Non-pigmented ciliary epithelial cell (primary cell): ENCODE data around the gene NBL1.
"Not testable (repeated sequence)": the region's sequence is repeated elsewhere in the genome, so short reads cannot be mapped to it uniquely, and the experiment has no call there.

Experiments used
- DNase-seq: peaks from one replicate; pipeline ENCODE4 v3.0.0-alpha.2; 2010; ENCODE audit warnings: low read depth

NBL1 gene

DNA sequence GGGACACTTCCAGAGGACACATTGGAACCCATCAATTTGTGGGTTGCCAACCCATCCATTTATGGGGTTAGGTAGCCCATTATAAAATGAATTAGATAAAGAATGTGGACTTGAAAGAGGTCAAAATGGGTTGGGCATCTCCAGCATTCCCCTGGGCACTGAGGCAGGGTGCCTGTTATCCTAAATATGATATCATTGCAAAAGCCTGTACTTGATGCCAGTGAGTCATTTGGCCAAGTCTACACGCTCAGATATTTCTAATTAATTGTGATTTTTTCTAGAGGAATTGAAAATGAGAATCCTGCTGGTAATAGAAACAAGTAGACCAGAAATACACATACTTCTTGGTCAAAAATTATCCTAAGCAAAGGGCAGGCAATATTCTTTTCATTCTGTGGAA is 21.9 kb upstream of the NBL1 start:
- DNase-seq, result no peak

DNA sequence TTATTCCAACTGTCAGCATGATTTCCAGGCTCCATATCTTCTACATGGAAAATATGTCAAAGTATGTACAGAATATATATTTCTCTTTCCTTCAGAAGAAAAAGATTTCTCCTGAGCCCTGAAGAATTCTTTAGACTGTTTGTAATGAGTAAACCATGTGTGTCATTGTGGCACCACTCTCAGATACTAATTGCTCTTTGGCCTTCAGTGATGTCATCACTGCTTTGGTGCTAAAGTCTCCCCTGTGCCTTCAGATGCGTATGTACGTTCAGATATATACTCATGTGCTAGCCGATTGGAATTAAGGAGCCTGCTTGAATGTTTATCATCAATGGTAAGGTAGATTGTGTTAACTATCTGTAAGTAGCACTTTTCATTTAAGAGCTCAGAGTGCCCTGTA is 20.6 kb upstream of the NBL1 start:
- DNase-seq, result no peak

DNA sequence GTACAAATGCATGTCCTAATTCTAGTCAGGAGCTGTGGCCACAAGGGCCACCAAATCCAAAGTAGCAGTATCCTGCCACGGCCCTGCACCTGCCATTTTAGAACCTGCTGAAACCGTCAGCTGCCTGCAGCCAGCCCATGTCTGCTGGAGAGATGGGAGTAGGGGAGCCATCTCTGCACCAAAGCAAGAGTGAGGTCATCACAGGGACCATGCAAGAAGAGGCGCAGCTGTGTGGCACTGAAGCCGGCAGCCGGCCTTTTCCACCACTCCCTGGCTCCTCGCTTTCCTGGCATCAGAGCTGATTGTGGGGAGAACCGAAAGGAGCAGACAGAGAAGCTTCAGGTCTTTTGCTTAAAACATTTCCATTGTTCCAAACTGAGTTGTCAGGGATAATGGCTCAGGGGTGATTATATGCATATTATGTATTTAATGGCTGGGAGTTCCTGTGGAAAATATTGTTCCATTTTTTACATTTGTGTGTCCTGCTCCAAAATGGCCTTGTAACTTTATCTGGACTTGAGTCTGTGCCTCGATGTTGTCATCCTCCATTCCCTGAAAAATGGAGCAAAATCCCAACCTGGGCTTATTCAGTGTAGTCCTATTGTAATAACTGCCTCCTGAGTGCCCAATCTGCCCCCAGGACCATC is 18.7 kb upstream of the NBL1 start:
- DNase-seq, result no peak

DNA sequence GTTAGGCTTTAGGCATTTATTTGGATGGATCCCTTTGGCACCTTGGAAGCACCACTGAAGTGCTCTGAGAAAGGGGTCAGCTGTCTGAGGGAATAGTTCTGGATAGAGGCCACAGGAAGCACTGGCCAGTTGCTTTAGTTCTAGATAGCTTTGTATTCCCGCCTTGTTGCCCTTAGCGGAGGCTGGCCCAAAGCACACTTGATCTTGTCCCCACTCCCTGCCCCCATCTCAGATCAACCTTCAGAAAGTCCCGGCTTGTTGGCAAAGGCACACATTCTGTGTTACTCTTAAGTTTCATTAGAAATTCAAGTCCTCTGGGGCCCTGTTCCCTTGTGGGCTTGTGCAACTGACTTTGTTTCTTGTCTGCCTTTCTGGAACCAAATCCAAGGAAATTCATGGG is 15.2 kb upstream of the NBL1 start:
- no peak for DNase-seq

DNA sequence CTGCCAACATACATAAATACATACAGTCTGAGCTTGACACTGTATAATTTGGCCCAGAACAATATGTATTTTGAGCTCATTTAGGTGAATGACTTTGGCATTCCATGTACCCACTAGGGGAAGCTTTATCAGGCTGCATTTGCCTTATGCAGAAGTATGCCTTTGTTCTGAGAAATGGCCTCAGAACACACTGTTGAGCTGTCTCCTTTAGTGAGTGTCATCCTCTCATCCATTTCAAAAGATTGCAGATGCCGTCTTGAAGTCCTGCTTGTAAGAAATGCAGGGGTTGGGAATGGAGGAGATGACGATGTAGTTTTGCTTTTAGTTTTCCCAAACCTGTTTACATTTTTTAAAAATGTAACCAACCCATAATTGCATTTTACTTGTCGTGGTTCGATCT is 14.8 kb upstream of the NBL1 start:
- no peak for DNase-seq

DNA sequence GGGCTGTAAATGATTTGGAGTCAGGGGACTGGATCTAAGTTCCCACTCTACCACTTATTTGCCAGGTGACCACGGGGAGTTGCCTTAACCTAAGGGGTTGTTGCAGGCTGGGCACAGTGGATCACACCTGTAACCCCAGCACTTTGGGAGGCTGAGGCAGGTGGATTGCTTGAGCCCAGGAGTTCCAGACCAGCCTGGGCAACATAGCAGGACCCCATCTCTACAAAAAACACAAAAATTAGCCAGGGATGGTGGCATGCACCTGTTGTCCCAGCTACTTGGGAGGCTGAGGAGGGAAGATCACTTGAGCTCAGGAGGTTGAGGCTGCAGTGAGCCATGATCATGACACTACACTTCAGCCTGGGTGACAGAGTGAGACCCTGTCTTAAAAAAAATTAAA is 13.9 kb upstream of the NBL1 start:
- not testable (repeated sequence) for DNase-seq

DNA sequence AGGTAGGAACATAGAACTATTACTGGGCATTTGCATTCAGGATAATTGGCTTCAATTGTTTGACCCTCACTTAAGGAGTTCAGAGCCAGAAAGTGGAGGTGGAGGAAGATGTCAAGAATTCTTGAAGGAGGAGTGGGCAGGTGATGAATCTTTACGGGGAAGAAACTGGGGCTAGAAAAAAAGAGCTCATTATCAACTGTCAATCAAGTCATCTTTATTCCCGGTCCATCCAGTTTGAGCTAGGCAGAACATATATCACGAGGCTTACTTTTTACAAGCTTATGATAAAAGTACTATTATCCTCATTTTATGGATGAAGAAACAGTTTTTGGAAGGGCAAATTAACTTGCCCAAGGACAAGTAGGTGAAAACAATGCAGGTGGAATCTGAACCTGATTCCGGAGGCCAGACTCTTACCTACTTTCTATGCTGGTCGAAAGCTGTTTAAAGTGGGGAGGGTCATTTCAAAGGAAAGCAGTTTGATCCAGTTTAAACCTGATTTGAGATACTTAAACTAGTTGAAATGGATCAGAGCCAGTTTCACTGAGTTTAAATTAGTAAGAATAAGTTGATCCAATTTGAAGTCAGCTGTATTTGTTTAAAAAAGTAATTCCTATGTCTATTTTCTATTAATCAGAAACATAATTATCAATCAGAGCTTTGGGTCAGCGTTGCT is 13.3 kb upstream of the NBL1 start:
- DNase-seq, result no peak

DNA sequence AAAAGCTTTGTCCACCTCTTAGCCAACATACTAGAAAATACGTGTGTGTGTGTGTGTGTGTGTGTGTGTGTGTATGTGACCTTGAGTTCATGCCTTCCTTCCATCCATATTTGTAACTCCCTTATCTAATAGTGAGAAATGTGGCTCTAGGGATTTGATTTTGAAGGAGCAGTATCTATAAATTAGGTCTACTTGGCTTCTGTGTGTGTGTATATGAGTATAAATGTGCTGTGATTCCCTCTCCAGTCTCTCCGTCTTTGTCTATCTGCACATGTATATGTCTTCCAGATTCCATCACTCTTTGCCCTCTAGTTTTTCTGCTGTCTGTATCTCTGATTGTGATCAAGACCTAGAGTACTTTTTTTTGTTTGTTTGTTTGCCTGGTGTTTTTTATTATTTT is 11.9 kb upstream of the NBL1 start:
- DNase-seq, result no peak

DNA sequence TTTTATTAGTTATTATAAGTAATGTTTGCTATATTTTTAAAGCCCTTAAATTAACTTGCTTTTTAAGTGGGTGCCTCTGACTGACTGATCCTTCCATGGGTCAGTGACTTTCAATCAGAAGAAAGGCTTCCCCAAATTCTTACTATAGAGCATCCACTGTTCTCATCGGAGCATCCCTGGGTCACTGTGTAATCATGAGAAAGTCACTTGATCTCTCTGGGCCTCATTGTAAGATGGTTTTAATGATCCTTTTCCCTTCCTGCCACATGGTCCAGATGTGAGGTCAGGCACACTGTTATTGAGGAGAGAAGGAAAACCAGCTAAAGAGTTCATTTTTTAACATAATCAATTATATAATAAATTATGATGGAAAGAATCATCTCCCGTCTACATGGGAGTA is 11.0 kb upstream of the NBL1 start:
- no peak for DNase-seq

DNA sequence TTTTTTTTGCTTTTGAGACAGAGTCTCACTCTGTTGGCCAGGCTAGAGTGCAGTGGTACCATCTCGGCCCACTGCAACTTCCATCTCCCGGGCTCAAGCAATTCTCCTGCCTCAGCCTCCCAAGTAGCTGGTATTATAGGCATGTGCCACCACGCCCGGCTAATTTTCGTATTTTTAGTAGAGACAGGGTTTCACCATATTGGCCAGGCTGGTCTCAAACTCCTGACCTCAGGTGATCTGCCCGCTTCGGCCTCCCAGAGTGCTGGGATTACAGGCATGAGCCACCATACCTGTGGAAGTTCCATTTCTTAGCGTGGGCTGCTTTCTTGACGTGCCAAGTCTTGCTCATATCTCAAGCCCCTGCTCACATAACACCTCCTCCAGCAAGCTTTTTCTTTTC is 9.0 kb upstream of the NBL1 start:
- DNase-seq, result not testable (repeated sequence)

DNA sequence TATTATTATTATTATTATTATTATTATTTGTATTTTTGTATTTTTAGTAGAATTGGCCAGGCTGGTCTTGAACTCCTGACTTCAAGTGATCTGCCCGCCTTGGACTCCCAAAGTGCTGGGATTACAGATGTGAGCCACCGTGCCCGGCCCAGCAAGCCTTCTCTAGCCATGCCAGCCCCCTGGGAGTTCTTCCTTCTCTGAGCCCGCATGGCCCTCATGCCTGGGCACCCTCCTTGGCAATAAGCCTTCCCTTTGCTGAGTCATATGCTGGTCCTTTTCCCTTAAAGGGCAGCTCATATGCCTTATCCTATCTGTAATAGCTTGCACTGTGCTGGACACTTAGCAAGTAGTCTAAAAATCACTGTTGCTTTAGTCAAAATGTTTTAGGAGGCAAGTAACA is 8.5 kb upstream of the NBL1 start:
- no peak for DNase-seq

DNA sequence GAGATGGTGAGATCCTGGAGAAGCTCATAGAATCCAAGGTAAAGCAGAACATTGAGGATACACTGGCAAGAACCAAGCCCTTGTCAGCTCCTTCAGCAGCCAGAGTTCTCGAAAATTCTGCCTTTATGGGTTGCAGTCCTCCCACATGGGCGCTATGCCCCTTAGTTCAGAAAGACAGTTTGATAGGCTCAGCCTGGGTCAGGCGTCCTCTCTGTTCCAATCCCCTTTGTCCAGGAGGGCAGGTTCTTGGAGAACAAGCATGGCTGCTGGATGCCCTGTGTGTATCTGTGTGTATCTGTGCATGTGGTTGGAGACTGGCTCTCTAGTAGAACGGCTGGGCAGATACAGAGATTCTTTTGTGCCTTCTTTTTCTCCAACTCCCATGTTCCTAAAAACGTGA is 8.0 kb upstream of the NBL1 start:
- DNase-seq, result no peak

DNA sequence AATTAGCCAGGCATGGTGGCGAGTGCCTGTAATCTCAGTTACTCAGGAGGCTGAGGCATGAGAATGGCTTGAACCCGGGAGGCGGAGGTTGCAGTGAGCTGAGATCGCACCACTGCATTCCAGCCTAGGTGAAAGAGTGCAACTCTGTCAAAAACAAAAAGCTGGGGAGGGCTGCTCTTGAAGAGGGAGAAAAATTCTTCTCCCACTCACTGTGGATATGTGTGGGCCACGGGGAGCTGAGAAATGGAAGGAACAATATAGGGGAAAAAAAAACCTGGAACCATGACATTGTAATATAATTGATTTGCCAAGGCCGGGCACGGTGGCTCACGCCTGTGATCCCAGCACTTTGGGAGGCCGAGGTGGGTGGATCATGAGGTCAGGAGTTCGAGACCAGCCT is 7.4 kb upstream of the NBL1 start:
- not testable (repeated sequence) for DNase-seq

DNA sequence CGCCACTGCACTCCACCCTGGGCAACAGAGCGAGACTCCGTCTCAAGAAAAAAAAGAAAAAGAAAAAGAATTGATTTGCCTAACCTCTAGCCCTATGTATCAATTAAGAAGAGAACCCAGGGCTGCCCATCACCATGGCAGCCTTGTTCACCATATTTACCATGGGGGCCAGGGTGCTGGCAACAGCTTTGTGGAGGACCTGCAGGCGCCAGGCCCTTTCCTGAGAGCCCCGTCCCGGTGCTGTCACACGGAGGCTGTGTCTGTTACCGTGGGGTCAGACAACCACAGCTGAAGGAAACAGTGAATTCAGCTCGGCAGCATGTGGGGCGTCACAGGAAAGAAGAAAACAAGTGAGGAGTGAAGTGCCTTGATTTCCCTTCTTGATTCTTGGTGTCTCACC is 6.5 kb upstream of the NBL1 start:
- no peak for DNase-seq

DNA sequence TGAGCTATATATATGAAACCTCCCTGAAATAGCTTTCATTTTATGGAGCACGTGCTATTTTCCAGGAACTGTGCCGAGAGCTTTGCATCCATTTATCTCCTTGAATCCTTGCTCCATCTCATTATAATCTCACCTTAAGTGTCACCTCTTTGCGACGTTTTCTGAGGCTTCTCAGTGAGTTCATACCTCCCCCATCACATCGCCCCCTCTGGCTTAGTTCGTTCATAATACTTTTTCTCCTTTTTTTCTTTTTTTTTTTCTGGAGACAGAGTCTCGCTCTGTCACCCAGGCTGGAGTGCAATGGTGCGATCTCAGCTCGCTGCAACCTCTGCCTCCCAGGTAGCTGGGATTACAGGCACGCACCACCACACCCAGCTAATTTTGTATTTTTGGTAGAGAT is 4.9 kb upstream of the NBL1 start:
- not testable (repeated sequence) for DNase-seq

DNA sequence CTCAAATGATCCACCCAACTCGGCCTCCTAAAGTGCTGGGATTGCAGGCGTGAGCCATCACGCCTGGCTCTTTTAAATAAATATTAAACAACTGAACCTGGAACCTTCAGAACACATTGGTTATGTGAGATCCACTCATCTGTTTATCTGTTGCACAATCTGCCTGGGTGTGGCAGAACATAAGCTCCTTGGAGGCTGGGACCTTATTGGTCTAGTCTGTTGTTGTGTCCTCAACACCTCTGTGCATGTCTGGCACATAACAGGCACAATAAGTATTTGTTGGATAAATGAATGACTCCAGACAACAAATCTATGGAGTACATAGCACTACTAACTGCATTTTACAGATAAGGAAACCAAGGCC is 4.1 kb upstream of the NBL1 start:
- no peak for DNase-seq

DNA sequence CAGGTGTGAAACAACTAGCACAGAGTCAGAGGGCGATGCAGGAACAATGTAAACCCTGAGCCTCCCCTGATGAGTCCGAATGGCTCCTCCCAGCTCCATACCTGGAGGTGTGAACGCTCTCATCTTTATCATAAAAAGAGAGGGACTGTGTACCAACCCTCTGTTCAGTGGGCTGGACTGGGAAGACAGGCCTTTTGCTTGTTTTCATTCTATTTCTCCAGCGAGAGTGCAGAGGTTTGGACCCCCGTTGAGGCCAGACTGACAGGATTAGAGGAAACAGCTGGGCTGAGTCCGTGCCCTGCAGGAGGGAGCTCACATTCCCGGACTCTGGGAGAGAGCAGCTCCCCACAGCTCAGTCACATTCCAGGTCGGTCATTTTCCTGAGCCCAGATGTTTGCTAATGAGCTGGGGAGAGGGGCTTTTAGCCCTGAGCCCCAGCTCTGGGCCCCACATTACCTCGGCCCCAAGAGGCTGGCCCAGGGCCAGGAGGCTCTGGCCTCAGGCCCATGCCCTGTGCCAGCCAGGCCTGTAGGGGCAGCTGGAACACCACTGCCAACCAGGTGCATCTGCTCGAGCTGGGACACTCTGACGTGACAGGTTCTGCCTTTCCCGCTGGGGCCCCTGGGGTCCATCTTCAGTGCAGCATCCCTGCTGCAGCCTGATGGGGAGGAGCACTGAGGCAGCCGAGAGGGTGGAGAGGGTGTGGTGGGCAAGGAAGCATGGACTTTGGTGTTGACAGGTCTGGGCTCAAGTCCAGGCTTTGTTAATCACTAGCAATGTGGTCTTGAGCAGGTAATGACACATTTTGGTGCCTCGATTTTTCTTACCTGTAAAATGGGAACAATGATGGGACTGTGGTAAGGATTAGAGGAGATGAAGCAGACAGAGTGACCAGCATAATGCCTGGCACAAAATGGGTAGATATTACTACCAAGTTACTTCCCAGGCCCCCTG is 3.5 kb upstream of the NBL1 start:
- DNase-seq, result no peak

DNA sequence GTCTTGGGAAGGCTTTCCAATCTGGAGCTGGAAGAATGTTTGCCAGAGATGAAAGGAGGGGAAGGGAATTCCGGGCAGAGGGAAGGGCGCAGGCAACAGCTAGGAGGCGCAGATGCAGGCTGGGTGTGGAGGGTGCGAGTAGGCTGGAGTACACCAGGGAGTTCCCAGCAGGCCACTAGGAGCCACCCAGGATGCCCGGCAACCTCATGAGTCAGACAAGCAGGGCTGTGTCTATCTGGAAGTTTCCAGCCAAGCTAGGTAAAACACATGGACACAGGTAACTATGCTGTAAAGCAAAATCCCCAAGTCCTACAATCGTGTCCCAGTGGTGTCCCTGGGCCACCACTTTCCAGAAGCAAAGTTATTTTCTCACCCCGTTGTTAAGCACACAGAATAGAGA is 990 bp upstream of the NBL1 start:
- DNase-seq, result no peak

DNA sequence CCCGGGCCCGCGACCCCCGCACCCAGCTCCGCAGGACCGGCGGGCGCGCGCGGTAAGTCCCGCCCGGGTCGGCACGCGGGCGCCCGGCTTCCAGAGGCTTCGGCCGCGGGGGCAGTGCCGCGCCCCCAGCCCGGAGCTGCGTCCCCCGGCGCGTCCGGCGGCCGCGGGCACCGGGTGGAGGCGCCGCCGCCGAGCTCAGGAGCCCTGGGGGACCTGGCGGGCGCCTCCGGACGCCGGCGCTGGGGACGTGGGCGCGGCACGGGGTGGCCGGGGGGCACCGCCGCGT is 227 bp downstream of the NBL1 start:
- DNase-seq, result no peak

DNA sequence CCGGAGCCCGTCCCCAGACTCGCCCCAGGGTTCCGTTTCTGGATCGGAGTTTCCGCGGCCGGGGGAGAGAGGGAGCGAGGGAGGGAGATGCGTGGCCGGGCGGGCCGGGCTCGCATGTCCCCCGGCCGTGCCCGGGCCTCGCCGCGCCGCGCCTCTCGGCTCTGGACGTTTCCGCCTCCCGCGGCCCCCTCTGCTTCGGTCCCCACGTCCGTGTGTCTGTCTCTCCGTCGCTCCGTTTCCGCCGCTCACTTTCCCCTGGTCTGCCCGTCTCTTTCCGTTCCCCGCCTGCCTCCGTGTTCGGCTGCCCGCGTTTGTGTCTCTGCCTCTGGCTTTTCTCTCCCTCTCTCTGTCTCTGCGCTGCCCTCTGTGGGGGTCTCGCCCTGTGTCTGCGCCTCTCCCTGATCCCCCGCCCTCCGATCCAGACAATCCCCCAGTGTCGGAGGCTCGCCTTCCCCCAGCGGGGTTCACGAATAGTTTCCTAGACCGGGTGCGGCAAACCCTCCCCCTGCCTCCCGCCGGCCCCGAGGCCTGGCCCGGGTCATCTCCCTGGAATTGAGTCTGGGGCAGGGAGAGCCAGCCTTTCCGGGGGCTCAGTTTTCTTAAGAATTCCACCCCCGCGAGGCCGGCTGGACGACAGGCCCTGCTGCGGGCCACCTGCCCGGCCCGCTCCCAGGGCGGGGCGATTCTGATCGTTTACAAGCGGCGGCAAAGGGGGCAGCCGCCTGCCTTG is 735 bp downstream of the NBL1 start:
- DNase-seq, result no peak

DNA sequence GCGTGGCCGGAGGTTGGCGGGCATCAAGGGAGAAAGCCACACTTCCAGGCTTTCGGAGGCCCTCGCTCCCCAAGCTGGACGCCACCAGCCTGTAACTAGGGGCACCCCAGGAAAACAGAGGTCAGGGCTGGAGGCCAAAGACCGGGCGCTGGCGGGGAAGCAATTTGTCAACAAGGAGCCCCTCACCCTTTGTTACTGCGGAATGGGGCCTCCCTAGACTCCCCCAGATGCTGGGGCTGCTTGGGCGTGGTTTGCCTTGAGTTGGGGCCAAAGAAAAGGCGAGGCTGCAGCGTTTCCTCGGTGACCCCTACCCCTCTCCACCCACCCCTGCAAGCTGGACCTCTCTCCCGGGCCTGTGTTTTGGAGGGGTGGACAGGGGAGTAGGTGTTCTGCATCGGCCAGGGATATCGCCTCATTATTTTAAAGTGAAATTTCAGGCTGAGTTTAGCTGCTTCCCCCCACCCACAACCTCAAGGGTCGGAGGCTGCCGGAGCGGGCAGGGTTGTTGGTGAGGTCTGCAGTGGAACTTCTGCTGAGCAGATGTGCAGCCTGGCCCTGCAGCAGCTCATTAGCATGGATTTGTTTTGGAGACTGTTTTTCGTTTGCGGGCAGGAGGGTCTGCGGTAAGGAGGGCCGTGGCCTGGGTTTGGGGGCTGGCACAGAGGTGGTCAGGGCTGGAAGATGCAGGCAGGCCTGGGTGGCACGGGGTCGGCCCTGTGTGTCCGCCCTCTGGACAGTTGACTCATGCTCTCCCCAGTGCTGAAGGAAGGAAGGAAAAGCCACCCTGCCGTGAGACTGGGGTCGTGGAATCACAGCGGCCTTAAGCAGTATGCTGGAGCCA is 1.5 kb downstream of the NBL1 start:
- no peak for DNase-seq
